GM21390 (cell line): ENCODE measurements around the gene LIPG.

Source experiments
- ATAC-seq: cut with Tn5 transposase; IDR thresholded peaks from one replicate; pipeline ENCODE4 v1.9.1; 2021; ENCODE audit not compliant: unreplicated experiment

LIPG gene

DNA sequence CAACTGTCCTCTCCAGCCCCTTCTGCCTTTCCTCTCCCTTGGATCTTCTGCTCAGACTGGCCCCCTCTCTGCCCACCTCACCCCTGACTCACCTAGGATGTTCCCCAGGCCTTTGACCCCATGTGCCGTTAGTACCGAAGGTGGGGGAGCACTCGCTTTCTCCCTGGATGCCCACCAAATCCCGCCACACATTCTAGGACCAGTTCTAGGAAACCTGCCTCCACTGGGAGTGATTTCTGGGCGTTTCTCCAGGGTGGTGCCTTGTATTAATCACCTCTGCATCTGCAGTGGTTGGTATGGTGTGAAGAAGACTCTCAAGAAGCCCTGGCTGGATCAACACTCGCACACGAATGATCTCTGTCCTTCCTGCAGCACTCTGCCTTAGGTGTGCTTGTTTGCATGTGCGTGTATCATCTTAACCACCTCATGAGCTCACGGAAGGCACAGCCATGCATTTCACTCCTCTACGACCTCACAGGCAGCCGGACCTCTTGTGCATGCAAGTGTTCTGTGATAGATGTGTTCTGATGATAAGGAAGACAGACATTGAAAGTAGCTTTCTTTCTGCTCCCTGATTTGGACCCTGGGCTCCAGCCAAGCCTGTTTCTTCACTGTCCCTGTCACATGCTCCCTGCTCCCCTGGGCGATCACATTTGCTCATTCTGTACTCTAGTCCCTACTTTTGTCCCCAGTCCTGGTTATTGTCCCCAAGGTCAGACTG is 69.4 kb downstream of the LIPG start:
- ATAC-seq = no peak

DNA sequence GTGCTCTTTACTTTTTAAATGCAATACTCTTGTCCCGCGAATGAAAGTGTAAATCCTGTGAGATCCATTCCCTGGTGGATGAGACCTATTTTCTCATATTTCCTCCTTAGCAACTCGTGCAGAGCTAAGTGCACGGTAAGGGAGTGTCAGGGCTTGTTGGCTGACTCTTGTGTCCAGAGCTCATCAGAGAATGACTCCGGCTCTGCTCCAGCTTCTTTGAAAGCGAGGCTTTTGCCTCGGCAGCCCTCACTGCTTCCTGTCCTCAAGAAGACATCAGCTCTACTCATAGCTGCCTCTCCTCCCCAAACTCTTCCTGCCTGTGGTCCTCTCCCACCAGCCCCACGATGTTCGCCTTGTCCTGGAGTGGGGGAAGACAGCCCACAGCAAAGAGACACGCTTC is 70.7 kb downstream of the LIPG start:
- ATAC-seq = no peak

DNA sequence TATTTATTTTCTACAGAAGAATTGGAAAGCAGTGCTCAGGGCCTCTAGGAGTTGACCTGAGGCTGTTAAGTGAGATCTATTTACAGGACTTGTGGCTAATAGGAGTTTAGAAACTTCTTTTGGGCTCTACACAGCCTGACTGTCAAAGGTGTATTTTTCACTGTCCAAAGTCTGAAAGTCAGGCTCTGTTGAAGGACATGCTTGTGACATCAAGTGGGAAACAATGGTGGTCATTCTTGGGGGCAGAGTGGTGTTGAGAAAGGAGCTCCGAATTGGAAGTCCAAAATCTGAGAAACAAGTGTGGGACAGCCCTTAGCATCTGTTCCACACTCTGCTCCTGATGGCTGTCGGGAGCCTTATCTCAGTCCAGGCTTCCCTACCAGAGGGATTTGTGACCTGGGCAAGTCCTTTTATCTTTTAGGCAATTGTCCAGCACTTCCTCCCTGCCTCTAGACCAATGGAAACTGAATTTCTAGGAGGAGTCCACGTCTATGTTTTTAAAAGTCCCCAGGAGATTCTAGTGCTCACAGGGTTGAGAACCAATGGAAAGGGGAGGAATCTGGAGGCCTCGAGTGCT is 76.4 kb downstream of the LIPG start:
- ATAC-seq = no peak

DNA sequence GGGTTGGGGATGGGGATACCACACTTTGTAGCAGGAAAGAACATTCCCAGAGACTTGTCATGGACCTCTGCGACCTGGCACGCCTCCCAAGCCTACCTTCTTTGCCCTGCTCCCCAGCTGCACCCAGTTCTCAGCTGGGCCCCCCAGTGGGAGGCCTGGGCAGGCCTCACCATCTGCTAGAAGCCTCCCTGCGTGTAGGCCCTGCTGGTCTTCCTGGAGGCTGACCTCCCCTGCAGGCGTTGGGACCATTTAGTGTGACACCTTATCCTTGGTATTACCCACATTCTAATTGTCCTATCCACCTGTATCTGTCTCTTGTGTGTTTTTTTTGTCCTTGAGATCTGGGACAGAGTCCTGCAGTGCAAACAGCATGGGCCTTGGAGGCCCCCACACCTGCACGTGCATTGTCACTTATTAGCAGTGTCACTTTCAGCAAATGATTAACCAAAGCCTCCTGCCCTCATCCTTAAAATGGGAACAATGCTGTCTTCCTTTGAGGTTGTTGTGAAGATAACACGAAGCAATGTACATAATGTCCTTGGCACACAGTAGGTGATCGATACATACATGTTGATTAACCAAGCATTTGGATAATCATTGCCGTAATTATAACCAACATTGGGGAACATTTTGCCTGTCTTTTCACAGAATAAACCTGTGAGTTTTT is 77.2 kb downstream of the LIPG start:
- ATAC-seq = no peak

DNA sequence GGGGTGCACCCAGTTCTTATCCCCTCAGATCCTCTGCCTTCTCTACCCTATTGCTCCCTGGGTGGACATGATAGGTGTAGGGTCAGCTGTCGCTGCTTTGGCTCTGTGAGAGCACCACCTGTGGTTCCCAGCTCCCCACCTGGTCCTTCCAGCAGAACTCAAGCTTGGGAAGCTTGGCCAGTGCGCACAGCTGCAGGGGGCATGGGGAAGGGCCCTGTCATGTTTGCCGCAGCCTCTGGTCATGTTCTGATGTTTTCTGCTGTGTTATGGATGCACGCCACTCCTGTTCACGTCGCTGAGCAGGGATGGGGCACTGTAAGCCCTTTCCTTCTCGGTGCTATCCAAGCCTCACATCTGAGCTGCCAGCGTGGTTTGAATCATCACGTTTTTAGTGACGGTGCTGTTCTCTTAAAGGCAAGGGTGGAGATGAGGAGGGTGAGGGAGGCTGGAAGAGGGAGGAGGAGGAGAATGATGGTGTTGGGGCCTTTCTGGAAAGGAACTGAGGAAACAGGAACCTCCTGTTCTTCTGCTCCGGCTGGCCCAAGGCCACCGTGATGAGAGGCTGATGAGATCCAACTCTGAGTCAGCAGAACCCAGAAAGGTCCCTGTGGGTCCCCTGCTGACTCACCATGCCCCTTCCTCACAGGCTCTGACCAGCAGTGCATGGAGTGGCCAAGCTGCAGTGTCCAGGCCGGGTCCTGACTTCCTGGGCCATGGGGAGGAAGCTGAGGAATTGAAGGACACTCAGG is 78.0 kb downstream of the LIPG start:
- no peak for ATAC-seq

DNA sequence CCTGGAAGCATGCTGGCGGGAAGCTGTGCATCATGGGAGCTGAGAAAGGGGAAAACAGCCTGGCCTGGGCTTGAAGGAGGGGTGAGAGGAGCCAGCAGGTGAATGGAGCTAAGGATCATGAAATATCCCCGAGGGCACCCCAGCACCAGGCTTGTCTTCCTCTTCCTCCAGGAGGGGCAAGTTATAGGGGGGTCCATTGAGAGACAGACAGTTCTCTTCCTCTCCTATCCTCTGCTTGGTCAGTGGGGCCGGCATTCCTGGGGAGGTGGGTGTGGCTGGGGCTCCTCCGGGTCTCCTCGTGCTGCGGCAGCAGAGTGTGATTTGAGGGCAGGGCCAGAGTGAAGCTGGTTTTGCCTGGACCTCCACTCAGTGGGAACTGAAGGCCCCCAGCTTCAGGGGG is 78.9 kb downstream of the LIPG start:
- ATAC-seq = no peak

DNA sequence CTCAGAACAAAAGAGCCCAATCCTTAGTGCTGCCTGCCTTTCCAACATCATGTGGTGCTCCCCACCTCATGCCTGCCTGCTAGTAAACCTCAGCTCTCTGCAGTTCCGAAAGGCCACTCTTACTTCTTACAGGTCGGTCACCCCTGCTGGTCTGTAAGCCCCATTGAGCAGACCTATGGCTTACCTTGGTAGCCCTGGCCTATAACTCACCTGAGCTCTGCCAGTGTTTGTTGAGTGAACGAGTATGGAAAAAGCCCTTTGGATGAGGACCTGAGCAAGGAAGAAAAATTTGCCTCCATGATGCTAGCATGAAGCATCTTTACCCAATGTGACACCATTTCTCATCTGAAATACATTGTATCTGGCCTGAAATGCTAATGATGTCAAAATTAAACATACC is 83.3 kb downstream of the LIPG start:
- ATAC-seq = no peak

DNA sequence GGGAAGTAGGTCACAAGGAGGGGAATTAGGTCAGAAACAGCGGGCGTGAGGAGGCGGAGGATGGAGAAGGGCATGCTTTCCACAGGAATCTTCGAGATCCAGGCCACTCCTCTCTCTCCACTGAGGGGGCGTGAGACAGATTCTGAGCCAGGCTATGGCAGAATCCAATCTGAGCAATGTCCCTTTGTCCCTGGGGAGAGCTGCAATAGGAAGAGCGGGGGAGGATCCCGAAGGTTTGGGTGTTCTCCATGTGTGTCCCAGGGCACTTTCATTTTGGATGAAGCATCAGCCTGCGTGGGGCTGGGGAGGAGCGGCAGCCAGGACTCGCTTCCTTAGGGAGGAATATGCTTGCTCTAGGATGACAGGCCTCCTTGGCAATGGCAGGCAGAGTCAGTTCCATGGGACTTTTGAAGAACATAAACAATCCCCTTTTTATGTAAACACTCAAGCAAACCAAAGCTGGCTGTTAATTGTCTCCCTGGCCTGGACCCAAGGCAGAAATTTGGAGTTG is 84.0 kb downstream of the LIPG start:
- ATAC-seq = no peak

DNA sequence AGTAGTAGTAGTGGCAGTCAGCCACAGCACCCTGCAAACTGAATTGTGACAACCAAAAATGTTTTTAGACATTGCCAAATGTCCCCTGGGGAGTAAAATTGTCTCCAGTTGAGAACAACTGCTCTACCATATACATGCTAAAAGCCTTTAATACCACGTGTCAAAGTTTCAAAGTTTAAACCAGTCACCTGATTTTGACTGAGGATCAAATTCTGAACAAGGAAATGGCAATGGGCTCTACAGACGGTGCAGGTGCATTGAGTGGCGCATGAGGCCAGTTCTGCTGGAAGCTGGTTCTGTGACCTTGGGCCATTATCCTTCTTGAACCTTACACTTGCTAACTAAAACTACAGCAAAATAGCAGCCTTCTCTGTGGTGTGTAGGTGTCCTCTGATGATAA is 85.0 kb downstream of the LIPG start:
- no peak for ATAC-seq

DNA sequence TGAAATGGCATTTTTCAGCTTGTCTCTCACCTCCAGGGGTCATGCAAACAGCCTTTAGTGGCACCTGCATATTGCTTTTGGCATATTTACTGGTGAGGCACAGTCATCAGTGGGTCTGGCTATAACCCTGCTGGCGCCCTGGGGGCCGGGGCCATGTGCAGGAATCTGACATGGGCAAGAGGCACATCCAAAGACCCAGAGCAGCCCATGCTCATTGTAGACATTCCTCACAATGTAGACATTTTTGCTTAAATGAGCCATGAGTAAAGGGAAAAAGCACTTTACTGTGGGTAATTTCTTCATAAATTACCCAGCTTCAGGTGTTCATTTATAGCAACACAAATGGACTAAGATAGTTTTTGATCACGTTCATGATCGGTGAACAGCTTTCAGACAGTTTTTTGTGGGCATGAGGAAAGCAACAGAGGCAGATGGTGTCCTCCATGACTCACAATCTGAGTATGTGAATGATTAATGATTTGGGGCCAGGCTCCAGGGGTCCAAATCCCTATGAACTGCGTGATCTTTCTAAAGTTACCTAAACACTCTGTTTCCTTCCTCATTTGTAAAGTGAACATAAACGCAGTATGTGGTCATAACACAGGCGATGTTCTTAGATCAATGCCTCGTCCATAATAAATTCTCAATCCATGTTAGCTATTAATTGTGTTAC is 85.8 kb downstream of the LIPG start:
- no peak for ATAC-seq

DNA sequence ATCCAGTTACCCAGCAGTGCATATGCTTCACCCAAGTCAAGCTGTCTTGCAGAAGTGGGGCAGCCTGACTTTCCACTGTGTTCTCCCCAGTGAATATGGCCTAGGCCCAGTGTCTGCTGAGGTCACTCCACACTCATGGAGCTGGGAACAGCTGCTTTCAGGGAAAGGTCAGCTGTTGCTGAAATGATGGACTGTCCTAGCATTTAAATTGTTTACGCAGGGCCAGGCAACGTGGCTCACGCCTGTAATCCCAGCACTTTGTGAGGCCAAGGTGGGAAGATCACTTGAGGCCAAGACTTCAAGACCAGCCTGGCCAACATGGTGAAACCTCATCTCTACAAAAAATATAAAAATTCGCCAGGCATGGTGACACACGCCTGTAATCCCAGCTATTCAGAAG is 86.5 kb downstream of the LIPG start:
- ATAC-seq = no peak
